NCI-H1048 (cell line): ENCODE measurements around the gene LIPC.

Experiments used
- DNase-seq: peaks from one replicate; lab custom pipeline; 2025; lab: John Stamatoyannopoulos, UW

Gene LIPC

DNA sequence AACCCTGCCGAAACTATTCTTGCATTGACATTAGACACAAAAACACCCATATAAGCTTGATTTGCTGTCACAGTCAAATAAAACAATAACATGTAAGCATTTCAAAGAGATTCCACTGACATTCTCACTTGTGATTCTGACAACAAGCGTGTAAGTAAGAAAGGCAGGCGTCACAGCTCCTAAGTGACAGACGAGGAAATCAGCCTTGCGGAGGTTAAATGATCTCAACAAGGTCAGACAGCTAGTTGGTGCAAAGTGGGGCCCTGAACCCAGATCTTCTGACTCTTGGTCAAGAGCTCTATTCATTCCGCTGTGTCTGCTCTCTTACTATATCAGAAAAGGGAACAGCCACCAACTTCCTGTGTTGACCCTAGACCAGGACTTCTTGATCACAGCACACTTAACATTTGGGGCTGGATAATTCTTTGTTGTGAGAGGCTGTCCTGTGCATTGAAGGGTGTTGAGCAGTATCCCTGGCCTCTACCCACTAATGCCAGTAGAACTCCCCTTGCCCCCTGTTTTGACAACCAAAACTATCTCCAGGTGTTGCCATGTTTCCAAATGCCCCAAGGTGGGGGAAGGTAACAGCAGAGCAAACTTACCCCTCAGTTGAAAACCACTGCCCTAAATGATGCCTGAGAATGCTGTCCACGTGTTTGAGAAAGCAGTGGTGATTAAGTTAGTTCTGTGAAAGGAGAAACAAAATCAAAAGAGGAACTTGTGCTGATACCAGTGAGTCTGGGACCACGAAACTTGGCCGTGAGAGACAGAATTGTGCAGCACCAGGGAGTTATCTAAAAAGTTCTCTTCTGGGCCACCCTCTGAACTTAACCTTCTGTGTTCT, 86.1 kb downstream of the LIPC start:
- no peak for DNase-seq

DNA sequence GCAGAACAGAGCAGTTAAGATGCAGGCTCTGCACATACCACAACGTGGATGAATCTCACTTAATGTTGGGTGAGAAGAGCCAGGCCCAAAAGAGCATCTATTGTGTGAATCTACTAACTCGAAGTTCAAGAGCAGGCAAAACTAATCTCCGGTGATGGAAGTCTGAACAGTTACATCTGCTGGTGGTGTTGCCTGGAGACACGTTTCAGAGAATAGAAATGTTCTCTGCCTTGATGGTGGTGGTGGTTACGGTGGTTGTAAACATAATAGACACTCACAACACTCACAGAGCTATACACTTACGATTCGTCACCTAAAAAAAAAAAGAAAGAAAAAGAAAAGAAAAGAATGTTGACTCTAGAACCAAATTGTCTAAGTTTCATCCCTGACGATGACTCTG, 86.8 kb downstream of the LIPC start:
- DNase-seq = no peak

DNA sequence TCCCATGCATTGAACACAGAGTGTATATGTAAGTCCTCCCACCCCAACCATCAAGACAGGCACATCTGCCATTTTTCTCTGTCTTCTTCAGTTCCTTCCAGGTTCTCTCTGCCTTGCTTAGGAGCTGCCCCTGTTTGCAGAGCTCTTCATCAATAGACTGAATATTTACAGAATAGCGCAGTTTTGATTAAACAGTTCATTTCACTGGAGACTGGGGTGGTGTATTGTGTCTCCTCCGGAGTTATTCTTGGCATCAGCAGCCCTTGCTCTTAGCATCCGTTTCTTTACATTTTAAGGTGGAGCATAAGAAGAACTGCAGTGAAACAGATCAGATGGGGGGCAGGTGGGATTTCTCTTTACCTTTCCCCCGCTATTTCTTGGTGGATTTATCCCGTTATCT, 87.7 kb downstream of the LIPC start:
- no peak for DNase-seq

DNA sequence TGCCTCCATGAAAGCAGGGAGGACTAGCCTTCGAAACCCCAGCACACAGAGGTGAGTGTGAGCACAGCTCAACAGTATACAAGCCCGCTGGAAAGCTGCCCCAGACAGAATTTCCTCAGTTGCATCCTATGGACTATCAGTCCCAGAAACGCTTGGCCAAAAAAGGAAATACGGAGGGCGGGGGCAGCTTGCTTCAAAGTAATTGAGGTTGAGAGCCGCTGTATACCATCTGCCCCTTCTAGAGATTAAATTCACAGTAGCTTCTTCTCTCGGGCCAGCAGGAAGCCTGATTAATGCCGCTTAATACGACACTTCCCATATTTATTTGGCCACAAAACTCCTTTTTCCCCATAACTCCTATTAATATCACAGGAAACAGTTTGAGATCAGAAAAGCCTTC, 88.7 kb downstream of the LIPC start:
- DNase-seq = no peak

DNA sequence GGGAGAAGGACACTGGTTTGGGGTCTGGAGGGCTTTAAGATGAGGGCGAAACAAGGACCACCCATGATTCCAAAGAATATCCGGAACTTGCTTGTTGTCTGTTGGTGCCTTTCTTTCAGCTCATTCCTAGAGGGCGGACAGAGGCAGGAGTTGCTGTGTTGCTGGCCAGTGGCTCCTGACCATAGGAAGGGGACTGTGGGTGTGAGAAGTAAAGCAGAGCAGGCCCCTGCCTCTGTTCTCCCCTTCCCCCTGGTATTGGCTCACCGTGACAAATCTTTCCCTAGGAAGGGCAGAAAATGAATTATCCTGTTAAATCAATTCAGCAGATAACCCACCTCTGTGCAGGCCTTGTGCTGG, 89.1 kb downstream of the LIPC start:
- DNase-seq = no peak

DNA sequence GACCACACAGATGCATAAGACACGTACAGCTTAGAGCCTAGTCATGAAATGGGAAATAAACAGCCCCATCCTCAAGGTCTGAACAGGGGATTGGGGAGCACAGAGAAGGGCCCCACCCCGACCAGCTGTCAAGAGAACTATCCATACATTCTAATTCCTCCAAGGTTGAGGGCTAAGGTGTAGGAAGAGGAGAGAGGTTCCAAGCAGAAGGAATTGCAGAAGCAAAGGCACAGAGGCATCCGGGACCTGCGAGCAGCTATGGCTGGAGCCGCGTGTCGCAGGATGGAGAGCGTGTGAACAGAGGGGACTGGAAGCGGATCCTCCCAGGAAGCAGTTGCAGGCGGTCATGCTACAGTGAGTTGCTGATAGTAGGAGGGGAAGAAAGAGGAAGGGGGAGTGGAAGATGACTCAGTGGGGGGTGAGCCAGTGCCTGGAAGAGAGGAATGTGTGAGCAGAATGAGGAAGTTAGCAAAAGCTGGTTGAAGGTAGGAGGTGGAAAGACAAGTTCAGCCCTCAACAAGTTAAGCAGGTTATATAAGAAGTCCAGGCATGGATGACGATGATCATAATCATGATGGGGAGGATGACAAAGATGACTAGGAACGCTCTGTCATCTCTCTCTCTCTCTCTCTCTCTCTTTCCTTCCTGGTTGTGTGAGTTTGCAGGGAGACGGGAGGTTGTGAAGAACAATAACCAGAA, 89.7 kb downstream of the LIPC start:
- DNase-seq = no peak

DNA sequence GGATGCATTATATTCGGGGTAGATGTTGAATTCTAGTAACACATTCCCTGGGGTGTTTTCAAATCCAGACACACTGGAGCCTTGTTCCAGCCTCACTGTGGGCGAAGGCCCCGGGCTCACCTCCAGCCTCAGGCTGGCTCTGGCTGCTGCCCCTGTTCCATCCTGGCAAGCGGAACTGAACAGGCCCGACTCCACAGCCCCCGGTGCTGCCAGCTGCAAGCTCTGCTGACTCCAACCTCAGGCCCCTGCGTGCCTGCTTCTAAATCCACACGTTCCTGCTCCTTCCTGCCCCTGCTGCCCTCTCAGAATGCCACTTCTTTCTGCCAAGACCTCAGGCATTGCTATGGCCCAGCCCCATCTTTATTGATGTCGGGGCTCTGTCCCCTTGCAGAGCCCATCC, 90.6 kb downstream of the LIPC start:
- DNase-seq = no peak

DNA sequence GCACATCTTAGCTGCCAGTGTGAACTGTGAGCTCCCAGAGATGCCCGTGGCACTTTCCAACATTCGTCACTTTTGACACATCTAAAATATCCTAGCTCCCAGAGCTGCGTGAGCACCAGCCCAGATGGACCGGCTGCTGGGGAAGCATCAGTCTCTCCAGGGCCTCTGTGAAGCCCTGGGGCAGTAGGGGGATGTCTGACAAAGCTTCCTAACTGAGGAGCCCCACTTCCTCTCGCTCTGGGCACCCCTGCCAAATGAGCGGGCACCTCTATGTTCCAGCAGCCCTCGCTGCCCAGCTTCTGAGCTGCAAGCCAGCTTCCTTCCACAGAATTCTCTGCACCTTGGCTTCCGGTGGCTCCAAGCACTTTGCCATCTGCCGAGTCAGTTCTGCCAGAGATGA, 91.1 kb downstream of the LIPC start:
- no peak for DNase-seq

DNA sequence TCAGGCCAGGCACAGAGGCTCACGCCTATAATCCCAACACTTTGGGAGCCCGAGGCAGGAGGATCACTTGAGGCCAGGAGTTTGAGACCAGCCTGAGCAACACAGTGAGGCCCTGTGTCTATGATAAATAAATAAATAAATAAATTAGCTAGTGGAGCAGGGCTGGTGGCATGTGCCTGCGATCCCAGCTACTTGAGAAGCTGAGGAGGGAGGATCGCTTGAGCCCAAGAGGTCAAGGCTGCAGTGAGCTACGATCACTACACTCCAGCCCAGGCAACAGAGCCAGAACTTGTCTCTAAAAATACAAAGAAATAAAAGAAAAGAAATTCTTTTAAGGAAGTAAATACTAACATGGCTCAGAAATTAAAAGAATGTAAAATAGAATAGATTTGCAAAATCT, 91.8 kb downstream of the LIPC start:
- no peak for DNase-seq

DNA sequence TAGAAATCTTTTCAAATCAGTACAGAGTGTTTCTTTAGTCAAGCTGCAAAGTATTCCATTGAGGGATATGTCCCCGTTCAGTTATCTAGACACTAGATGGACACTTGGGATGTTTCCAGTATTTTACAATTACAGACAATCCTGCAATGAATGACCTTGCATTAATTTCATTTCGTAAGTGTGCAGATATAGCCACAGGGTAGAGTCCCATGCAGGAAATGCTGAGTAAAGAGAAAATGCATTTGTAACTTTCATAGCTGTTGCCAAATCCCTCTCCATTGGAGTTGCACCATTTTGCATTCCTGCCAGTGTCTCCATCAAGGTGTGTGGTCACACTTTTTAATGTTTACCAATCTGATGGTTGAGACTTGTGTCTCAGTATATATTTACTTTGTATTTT, 92.5 kb downstream of the LIPC start:
- no peak for DNase-seq

DNA sequence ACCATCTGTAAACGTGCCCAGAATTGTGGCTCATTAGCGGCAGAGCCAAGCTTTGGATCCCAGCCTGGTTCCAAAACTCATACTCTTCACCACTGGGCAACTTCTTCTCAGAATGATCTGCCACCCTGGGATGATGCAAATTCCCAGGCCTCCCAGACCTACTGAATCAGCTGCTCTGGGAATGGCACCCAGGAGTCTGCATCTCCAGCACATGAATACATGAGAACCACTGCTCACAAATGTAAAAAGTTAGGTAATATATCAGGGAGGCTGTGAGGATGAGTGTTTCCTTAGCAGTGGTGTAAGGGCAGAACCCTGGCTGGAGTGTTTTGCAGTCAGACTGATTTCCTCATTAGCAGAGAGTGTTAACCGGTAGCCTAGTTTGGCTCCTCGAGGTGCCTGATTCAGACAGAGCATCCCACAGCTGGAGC, 94.2 kb downstream of the LIPC start:
- no peak for DNase-seq

DNA sequence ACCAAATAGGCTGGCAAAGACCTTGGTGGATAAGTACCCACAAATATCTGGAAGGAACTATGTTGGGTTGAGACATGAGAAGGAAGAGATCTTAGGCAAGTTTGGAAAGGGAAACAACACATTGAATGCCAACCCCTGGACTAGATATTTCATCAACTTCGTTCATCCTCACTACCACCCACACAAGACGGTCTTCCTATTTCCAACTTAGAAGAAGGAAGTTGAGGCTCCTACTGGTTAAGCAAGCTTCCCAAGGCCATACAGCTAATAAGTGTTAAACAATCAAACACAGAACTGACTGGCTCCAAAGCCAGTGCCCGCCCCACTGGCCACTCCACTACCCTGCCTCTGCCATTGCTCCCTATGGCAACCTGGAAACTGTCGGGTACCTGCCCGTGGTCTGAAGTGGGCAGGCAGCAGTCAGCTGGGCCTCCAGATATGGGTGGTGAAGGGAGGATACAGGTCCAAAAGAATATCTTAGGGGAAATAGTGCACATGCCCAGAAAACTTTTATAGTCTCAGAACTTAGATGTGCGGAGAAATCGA, 94.9 kb downstream of the LIPC start:
- no peak for DNase-seq

DNA sequence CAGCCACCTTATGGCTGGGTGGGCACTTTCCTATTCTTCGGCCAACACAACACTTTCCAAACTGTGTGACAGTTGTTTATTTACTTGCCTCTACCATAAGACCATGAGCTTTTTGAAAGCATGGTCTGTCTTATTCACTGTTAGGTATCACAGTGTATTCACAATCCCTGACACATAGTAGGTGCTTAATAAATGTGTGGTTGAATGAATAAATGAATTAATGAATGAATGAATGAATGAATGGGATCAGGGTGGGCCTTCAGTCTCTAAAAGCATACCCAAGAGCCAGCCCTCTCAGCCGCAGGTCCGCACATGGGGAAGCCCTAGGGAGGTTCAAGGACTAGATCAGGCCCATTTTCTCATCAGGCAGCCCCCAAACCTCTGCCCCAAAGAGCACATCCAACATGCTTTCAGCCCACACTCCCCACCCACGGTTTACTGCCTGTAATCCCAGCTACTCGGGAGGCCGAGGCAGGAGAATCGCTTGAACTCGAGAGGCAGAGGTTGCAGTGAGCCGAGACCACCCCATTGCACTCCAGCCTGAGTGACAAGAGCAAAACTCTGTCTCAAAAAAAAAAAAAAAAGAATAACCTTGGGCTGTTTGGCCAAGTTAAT, 95.9 kb downstream of the LIPC start:
- DNase-seq = no peak

DNA sequence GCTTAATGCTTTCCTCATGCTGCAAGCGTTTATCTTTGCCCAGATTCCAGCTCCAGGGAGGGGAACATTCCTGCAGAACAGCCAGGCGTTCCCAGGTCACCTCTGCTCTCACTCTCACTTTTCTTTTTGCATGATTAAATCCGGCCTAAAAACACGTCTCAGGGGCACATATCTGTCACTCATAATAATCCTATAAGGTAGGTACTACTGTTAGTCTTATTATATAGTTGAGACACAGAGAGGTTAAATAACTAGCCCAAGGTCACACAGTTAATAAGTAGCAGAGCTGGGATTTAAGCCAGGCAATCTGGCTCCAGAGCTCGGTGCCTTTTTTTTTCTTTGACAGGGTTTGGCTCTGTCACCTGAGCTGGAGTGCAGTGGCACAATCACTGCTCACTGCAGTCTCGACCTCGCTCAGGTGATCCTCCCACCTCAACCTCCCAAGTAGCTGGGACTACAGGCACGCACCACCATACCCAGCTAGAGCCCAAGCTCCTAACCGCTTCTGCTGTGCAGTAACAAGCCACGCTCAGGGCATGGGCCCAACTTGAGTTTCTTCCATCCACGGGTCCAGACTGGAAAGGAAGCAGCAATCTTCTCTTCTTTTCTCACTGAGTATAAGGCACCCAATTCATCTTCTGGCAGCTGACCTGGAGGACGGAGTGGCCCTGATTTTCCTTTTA, 96.5 kb downstream of the LIPC start:
- no peak for DNase-seq

DNA sequence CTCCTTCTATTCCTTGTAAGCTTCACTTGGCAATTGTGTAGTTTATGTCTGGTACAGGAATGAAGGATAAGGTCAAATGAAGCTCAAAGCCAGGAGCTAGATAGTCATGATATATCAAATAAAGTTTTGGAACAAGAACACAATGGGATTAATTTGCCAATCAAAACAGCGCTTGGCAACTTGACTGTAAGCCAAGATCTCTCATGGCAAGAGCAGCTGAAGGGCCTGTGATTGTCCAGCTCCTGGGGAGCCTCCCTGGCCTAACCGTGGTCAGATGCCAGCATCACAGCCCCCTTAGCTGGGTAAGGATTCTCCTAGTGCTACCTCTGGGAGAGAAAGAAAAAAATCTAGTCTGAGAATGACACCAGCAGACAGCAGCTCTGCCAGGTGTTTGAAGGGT, 97.2 kb downstream of the LIPC start:
- DNase-seq = no peak

DNA sequence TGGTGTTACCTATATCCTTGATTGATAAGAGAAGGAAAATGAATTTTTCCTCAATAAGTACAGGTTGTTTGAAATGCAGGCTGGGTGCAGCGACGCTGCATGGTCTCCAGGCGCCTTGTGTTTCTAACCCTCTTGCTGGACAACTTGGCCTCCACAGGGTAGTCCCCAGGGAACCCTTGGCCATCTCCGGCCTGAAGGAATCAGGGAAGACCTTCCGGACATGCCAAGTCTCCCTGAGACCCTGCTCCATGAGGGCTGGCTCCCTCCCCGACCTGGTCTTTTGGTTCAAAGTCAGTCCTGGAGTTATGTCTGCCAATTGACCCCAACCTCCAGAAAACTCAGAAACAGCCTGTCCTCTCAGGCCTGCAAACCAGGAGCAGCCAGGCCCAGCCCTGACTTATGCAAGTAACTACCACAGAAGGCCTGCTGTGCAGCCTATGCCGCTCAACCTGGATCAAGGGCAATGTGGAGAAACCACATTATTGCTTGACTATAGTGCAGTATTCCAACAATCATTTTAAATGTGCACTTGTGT, 98.3 kb downstream of the LIPC start:
- no peak for DNase-seq

DNA sequence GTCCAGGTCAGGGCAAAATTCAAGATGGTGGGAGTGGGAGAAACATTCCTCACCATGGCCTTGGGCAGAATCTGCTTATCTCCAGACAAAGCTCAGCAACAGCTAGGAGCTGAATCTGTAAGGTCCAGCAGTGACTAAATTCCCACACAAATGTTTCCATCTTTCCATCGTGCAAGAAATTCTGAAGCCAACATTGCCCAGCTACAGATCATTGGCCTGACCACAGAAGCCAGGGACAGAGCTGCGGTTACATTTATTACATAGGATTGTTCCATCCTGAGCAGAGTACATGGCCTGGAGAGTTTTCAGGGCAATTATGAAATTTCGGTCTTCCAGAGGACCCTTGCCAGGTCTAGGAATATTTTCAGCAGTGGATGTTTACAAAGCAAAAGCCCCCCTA, 100.3 kb downstream of the LIPC start:
- DNase-seq = no peak

DNA sequence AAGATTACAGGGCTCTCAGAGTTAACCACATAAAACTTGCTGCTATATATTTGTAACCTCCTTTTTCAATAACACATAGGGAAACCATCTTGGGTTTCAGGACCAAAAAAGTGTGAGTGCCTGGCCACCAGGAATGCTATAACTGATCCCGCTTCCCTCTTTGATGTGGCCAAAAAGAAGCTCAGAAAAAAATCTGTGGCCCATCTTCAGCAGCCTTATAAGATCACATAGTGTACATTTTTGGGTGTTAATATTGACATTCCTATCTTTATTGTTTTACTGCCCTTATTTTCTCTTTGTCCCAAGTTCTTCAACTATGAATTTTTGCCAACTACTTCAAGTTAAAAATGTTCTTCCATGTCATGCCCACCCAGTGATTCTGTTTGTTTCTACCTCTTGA, 102.8 kb downstream of the LIPC start:
- DNase-seq = no peak

DNA sequence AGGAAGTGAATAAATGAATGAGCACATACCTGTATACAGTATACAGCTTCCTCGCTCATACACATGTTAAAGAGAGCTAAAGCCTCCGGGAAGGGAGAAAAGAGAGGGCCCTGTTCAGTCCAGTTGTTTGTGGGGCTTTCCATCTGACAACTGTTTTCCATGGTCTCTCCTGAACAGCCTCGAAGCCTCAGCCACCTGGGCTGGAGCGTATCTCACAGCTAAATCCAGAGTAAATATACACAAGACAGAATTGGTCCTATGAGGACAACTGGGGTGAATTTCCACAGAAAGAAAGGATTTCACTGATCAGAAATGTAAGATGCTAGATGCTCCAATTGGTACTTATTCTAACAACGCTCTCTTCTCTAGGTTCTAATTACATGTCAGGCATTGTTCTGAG, 103.5 kb downstream of the LIPC start:
- no peak for DNase-seq

DNA sequence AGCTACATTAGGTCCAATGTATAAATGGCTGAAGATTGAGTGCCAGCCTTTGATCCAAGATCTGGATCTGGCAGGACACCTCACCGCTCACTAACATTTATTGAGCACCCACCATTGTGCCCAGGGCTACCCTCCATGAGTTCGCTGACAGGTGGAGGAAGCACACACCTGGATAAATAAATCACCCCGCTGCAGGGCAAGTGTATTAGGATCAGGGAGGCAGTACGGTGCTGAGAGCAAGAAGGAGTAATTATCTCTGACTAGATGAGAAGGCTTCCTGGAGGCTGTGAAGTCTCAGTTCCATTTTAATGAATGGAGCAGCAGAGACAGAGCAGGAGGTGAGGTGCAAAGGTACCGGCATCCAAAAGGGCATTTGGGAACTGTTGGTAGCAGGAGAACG, 104.1 kb downstream of the LIPC start:
- no peak for DNase-seq

DNA sequence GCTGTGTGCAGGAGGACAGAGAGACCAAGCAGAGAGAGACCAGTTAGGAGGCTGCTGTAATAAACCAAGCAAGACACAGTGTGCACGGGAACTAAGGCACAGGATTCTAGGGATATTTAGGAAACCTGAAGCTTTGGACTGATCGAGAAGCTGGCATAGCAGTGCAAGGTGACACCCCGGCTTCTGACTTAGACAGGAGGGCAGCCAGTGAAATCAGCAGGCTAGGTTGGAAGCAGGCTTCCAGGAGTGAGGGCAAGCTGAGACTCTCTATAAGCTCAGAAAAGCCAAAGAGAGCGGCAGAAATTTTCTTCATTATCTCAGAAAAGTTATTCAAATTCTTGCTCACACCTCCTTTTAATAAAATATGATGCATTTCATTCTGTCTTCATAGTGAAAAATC, 104.6 kb downstream of the LIPC start:
- DNase-seq = no peak

DNA sequence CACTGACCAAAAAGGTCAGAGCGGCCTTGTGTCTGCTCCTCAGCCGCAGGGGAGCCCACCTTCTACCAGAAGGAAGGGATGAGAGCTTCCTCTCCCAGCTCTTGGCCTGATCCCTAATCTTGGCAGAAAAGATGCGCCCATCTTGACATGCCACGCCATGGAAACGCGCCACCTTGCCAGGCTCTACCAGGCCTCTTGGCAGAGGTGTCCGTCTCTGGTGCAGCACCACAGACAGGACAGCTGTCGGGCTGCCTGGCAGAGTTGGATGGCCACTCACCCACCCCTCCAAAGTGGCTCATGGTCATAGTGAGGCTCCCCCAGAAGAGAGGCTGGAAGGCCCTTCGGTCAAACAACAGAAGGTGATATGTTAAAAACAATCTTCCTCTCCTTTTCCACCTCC, 105.2 kb downstream of the LIPC start:
- DNase-seq = no peak
